Neural cell (in vitro differentiated cells): ENCODE data around the gene GLIS2. TPM values are rescaled to one million over a fixed set of nuclear protein-coding genes. Genes with fewer than 3 reads are reported as not detected.

Source experiments
- H2AFZ ChIP-seq: fragments of 200-600, 300-800 bp; sonication (generic), shearing (Covaris generic); 2 replicates; pipeline ENCODE4 v1.6.0; 2014; ENCODE audit warnings: low read depth, mild to moderate bottlenecking, antibody characterized with exemption, low read length, moderate library complexity
- H3F3A ChIP-seq: fragments of 200-600 bp; shearing (Covaris generic); 2 replicates; pipeline ENCODE4 v1.6.1; 2016; ENCODE audit warnings: mild to moderate bottlenecking, moderate library complexity, mixed read lengths, antibody characterized with exemption, low read length; ENCODE audit not compliant: insufficient read depth, poor library complexity, severe bottlenecking
- H3K27ac ChIP-seq: fragments of 200-600, 300-800 bp; sonication (generic), shearing (Covaris generic); 2 replicates; pipeline ENCODE4 v1.5.1; 2014; ENCODE audit warnings: mild to moderate bottlenecking, low read length, moderate library complexity
- H3K27me3 ChIP-seq: fragments of 300-800, 200-600 bp; sonication (generic), shearing (Covaris generic); 2 replicates; pipeline ENCODE4 v1.6.0; 2014; ENCODE audit warnings: mild to moderate bottlenecking, low read depth, low read length, moderate library complexity; ENCODE audit not compliant: insufficient read depth
- H3K36me3 ChIP-seq: fragments of 300-800, 200-600 bp; sonication (generic), shearing (Covaris generic); 2 replicates; pipeline ENCODE4 v1.5.1; 2014; ENCODE audit warnings: mild to moderate bottlenecking, antibody characterized with exemption, low read length, moderate library complexity; ENCODE audit not compliant: insufficient read depth
- H3K4me2 ChIP-seq: fragments of 300-800, 200-600 bp; sonication (generic), shearing (Covaris generic); 2 replicates; pipeline ENCODE4 v1.6.0; 2014; ENCODE audit warnings: mild to moderate bottlenecking, low read length
- H3K4me3 ChIP-seq: fragments of 300-800, 200-600 bp; sonication (generic), shearing (Covaris generic); 2 replicates; pipeline ENCODE4 v1.5.1; 2014; ENCODE audit warnings: mild to moderate bottlenecking, low read length, moderate library complexity
- H3K79me2 ChIP-seq: fragments of 200-600 bp; shearing (Covaris generic); replicated peaks from 2 replicates; pipeline ENCODE4 v1.6.0; 2014; ENCODE audit warnings: mild to moderate bottlenecking, low read length, moderate library complexity; ENCODE audit not compliant: insufficient read depth
- H3K9ac ChIP-seq: fragments of 300-800, 200-600 bp; sonication (generic), shearing (Covaris generic); 2 replicates; pipeline ENCODE4 v1.6.1; 2016; ENCODE audit warnings: mild to moderate bottlenecking, low read length, mixed read lengths
- H3K9me2 ChIP-seq: fragments of 200-600 bp; shearing (Covaris generic); 2 replicates; pipeline ENCODE4 v1.6.1; 2016; ENCODE audit warnings: mild to moderate bottlenecking, low read length, mixed read lengths; ENCODE audit not compliant: insufficient read depth
- H3K9me3 ChIP-seq: fragments of 200-600, 300-800 bp; sonication (generic), shearing (Covaris generic); 2 replicates; pipeline ENCODE4 v1.6.1; 2016; ENCODE audit warnings: mild to moderate bottlenecking, mixed run types, low read length, moderate library complexity, mixed read lengths
- H4K20me1 ChIP-seq: fragments of 200-600 bp; shearing (Covaris generic); 2 replicates; pipeline ENCODE4 v1.6.1; 2016; ENCODE audit warnings: mild to moderate bottlenecking, mixed run types; ENCODE audit not compliant: insufficient read depth
- EP300 ChIP-seq: fragments of 450-650 bp; conservative IDR thresholded peaks from 2 replicates; pipeline ENCODE4 v1.6.1; 2014; ENCODE audit warnings: antibody characterized with exemption, mild to moderate bottlenecking, moderate library complexity; ENCODE audit not compliant: poor library complexity, severe bottlenecking
- EZH2 ChIP-seq: fragments of 200-600, 300-800 bp; shearing (Covaris generic), sonication (generic); IDR thresholded peaks from 2 replicates; pipeline ENCODE4 v1.6.1; 2014; ENCODE audit warnings: antibody characterized with exemption, low read length, borderline replicate concordance, mild to moderate bottlenecking; ENCODE audit not compliant: insufficient read depth, poor library complexity, severe bottlenecking
- MXI1 ChIP-seq: fragments of 450-650 bp; conservative IDR thresholded peaks from 2 replicates; pipeline ENCODE4 v1.6.1; 2014; ENCODE audit warnings: antibody characterized with exemption, mild to moderate bottlenecking; ENCODE audit not compliant: poor library complexity, severe bottlenecking
- POLR2AphosphoS5 ChIP-seq: IDR thresholded peaks from 2 replicates; pipeline ENCODE4 v1.6.1; 2012
- RAD21 ChIP-seq: fragments of 450-650 bp; conservative IDR thresholded peaks from 2 replicates; pipeline ENCODE4 v1.6.1; 2014; ENCODE audit warnings: antibody characterized with exemption, mild to moderate bottlenecking, moderate library complexity
- SMC3 ChIP-seq: fragments of 450-650 bp; conservative IDR thresholded peaks from 2 replicates; pipeline ENCODE4 v1.6.1; 2014; ENCODE audit warnings: antibody characterized with exemption, mild to moderate bottlenecking, moderate library complexity; ENCODE audit not compliant: poor library complexity
- TAF1 ChIP-seq: IDR thresholded peaks from 2 replicates; pipeline ENCODE4 v1.6.1; 2012; ENCODE audit warnings: low read depth
- polyA plus RNA-seq: library from polyadenylated mRNA; depleted of rRNA; stranded (reverse); fragments of >200 nt; gene quantifications from 2 replicates; pipeline ENCODE4 v1.2.3, GENCODE V29; 2014
- TF ChIP-seq, protein P1 (sequence below): IDR thresholded peaks from 2 replicates; pipeline ENCODE4 v1.6.1; 2012; ENCODE audit warnings: borderline replicate concordance
- TF ChIP-seq, protein P2 (sequence below): fragments of 450-650 bp; IDR thresholded peaks from 2 replicates; pipeline ENCODE4 v1.5.1; 2014; ENCODE audit warnings: antibody characterized with exemption, mild to moderate bottlenecking, moderate library complexity; ENCODE audit not compliant: poor library complexity, severe bottlenecking

The GLIS2 gene
- polyA plus RNA-seq, 1 donor from 2014 or later = 2.6 TPM

DNA sequence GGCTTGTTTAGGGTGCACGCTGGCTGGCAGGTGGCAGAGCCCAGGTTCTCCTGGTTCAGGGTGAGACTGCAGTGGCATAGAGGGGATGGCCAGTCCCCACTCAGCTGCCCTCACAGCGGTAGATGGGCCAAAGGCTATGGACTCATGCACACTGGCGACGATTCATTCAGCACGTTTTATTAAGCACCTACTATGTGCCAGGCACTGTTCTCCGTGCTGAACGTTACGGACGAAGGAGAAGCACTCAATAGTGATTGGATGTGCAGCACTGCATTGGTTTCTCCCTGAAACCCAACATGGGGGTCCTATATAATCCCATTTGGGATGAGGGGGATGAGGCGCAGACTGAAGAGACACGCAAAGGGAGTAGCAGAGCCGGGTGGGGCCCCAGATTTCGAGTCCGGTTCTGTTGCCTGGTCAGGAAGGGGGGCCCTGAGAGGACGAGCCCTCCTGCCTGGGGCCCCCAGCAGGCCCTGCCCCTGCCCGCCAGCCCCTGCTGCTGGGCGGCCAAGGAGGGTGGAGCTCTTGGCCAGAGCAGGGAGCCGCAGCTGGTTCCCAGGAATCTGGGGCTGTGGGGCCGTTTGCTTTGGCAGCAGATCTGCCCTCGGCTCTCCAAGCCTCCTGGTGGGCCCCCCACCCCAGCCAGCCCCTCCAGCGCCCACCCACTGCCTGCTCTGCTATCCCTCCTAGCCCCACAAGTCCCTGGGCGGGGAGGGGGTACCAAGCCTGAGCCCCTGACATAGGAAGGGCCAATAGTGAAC is 8.8 kb downstream of the GLIS2 start:
- TF ChIP-seq POLR2AphosphoS5 (no peak), RAD21 (no peak), SMC3 (no peak), EZH2 (no peak), MXI1 (no peak), EP300 (no peak), TAF1 (no peak)
- TF ChIP-seq, protein P1, sequence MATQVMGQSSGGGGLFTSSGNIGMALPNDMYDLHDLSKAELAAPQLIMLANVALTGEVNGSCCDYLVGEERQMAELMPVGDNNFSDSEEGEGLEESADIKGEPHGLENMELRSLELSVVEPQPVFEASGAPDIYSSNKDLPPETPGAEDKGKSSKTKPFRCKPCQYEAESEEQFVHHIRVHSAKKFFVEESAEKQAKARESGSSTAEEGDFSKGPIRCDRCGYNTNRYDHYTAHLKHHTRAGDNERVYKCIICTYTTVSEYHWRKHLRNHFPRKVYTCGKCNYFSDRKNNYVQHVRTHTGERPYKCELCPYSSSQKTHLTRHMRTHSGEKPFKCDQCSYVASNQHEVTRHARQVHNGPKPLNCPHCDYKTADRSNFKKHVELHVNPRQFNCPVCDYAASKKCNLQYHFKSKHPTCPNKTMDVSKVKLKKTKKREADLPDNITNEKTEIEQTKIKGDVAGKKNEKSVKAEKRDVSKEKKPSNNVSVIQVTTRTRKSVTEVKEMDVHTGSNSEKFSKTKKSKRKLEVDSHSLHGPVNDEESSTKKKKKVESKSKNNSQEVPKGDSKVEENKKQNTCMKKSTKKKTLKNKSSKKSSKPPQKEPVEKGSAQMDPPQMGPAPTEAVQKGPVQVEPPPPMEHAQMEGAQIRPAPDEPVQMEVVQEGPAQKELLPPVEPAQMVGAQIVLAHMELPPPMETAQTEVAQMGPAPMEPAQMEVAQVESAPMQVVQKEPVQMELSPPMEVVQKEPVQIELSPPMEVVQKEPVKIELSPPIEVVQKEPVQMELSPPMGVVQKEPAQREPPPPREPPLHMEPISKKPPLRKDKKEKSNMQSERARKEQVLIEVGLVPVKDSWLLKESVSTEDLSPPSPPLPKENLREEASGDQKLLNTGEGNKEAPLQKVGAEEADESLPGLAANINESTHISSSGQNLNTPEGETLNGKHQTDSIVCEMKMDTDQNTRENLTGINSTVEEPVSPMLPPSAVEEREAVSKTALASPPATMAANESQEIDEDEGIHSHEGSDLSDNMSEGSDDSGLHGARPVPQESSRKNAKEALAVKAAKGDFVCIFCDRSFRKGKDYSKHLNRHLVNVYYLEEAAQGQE = no peak
- TF ChIP-seq, protein P2, sequence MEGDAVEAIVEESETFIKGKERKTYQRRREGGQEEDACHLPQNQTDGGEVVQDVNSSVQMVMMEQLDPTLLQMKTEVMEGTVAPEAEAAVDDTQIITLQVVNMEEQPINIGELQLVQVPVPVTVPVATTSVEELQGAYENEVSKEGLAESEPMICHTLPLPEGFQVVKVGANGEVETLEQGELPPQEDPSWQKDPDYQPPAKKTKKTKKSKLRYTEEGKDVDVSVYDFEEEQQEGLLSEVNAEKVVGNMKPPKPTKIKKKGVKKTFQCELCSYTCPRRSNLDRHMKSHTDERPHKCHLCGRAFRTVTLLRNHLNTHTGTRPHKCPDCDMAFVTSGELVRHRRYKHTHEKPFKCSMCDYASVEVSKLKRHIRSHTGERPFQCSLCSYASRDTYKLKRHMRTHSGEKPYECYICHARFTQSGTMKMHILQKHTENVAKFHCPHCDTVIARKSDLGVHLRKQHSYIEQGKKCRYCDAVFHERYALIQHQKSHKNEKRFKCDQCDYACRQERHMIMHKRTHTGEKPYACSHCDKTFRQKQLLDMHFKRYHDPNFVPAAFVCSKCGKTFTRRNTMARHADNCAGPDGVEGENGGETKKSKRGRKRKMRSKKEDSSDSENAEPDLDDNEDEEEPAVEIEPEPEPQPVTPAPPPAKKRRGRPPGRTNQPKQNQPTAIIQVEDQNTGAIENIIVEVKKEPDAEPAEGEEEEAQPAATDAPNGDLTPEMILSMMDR = no peak
- Histone ChIP-seq H3K9ac (no peak overlapping the region), H3K36me3 (no peaks in the 10 kb centered on the region), H2AFZ (no peak overlapping the region), H3K79me2 (peaks cover 61% of the 10 kb centered on the region), H3K9me2 (no peaks in the 10 kb centered on the region), H3K4me2 (no peak overlapping the region), H3K27me3 (no peaks in the 10 kb centered on the region), H3K4me3 (no peak overlapping the region), H3K27ac (no peak overlapping the region), H3K9me3 (no peaks in the 10 kb centered on the region), H4K20me1 (no peaks in the 10 kb centered on the region), H3F3A (no peaks in the 10 kb centered on the region)

DNA sequence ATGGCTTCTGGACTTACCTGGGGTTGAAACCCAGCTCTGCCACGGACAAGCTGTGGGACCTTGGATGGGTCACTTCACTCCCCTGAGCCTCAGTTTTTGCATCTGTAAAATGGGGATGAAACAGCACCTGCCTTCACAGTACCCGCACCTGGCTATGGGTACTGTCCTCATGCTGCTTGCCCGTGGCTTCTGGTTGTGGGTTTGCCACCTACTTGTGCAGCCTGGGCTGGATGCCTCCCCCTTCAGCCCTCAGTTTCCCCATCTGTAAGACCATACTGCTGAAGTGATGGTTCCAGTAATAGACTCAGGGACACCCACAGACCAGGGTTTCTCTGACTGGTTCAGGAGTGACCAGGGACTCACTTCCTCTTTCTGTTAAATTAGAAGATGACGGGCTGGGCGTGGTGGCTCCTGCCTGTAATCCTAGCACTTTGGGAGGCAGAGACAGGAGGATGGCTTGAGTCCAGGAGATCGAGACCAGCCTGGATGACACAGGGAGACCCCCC is 9.4 kb downstream of the GLIS2 start:
- Histone ChIP-seq H3K4me3 (no peak overlapping the region), H3F3A (no peaks in the 10 kb centered on the region), H2AFZ (no peak overlapping the region), H3K27me3 (no peaks in the 10 kb centered on the region), H3K9me2 (no peaks in the 10 kb centered on the region), H3K9ac (no peak overlapping the region), H3K79me2 (peaks cover 63% of the 10 kb centered on the region), H3K4me2 (no peak overlapping the region), H3K27ac (no peak overlapping the region), H3K36me3 (no peaks in the 10 kb centered on the region), H3K9me3 (no peaks in the 10 kb centered on the region), H4K20me1 (no peaks in the 10 kb centered on the region)
- no peak for TF ChIP-seq TAF1
- no peak for TF ChIP-seq SMC3
- TF ChIP-seq POLR2AphosphoS5 = no peak
- TF ChIP-seq, protein P1 = no peak
- TF ChIP-seq, protein P2 = no peak
- TF ChIP-seq RAD21 = no peak
- no peak for TF ChIP-seq MXI1
- TF ChIP-seq EP300 = no peak
- no peak for TF ChIP-seq EZH2
